GM12878 (cell line): Measurements from ENCODE around the gene ASB15. TPM values are rescaled to one million over a fixed set of nuclear protein-coding genes. Genes with fewer than 3 reads are reported as not detected.

Experiments used
- ATAC-seq: fragments of 200-7000 bp; cut with Tn5 transposase; 3 replicates; pipeline ENCODE4 v1.9.1; 2020; ENCODE audit warnings: mild to moderate bottlenecking, moderate library complexity
- BruUV-seq: library from RNA; stranded (reverse); fragments of 400-500 nt; replicated peaks from 2 replicates; lab custom pipeline; 2021; lab: Mats Ljungman, UMichigan
- CTCF ChIA-PET: fragments of 300-600 bp; sonication (Branson Sonifier 250); formaldehyde crosslinking; extraction: SDS; loops from one replicate; lab custom pipeline; 2021; ENCODE audit warnings: inconsistent platforms; lab: Yijun Ruan, JAX
- POLR2A ChIA-PET: fragments of 350-600 bp; formaldehyde crosslinking; extraction: SDS; loops from one replicate; lab custom pipeline; 2021; ENCODE audit warnings: inconsistent platforms; lab: Charles Lee
- RAD21 ChIA-PET: fragments of 300-600 bp; sonication (Branson Sonifier 250); formaldehyde crosslinking; loops from one replicate; lab custom pipeline; 2023; ENCODE audit warnings: antibody characterized with exemption; ENCODE audit not compliant: unreplicated experiment; lab: Charles Lee
- SMC1A ChIA-PET: fragments of 300-600 bp; sonication (Branson Sonifier 250); formaldehyde crosslinking; loops from one replicate; lab custom pipeline; 2023; ENCODE audit not compliant: unreplicated experiment, uncharacterized antibody; lab: Charles Lee
- DNase-seq: peaks from one replicate; pipeline ENCODE4 v3.0.0-alpha.2; 2011; ENCODE audit warnings: low read depth, low spot score
- FAIRE-seq: peaks from 3 replicates; lab custom pipeline; 2011; peaks lifted over from hg19 to GRCh38; lab: Jason Lieb, UNC
- H2AFZ ChIP-seq: 2 replicates; pipeline ENCODE4 v1.6.0; 2011; ENCODE audit warnings: low read depth, low read length, control low read depth; ENCODE audit not compliant: control insufficient read depth
- H3K27ac ChIP-seq: 2 replicates; pipeline ENCODE4 v1.5.1; 2011; ENCODE audit warnings: control low read depth; ENCODE audit not compliant: control insufficient read depth, insufficient read depth
- H3K27me3 ChIP-seq, 2 experiments: replicated peaks in 1 of 2; 2 replicates each; pipeline versions ENCODE4 v1.6.0 to v1.6.1; 2011; ENCODE audit warnings: low read length in 1 of 2; ENCODE audit not compliant: control insufficient read depth in 2 of 2, insufficient read depth in 2 of 2
- H3K36me3 ChIP-seq, 2 experiments: 2 replicates each; pipeline ENCODE4 v1.5.1; 2011; ENCODE audit warnings: low read length in 1 of 2; ENCODE audit not compliant: control insufficient read depth in 2 of 2, insufficient read depth in 2 of 2
- H3K4me1 ChIP-seq: 2 replicates; pipeline ENCODE4 v1.6.1; 2011; ENCODE audit warnings: mild to moderate bottlenecking, low read length, moderate library complexity, mixed read lengths; ENCODE audit not compliant: control insufficient read depth, insufficient read depth
- H3K4me2 ChIP-seq: 2 replicates; pipeline ENCODE4 v1.6.0; 2011; ENCODE audit warnings: control low read depth; ENCODE audit not compliant: control insufficient read depth, insufficient read depth
- H3K4me3 ChIP-seq: fragments of 200-600 bp; sonication (generic); 2 replicates; pipeline ENCODE4 v1.5.1; 2016
- H3K79me2 ChIP-seq: 2 replicates; pipeline ENCODE4 v1.6.0; 2011; ENCODE audit warnings: low read length; ENCODE audit not compliant: control insufficient read depth, insufficient read depth
- H3K9ac ChIP-seq: 2 replicates; pipeline ENCODE4 v1.8.0; 2011; ENCODE audit warnings: low read length, control low read depth, mixed read lengths; ENCODE audit not compliant: control insufficient read depth, insufficient read depth
- H3K9me3 ChIP-seq: replicated peaks from 3 replicates; pipeline ENCODE4 v1.5.1; 2011; ENCODE audit warnings: mild to moderate bottlenecking, low read length; ENCODE audit not compliant: control insufficient read depth, insufficient read depth
- H4K20me1 ChIP-seq: 2 replicates; pipeline ENCODE4 v1.6.0; 2011; ENCODE audit not compliant: control insufficient read depth, insufficient read depth
- CHD2 ChIP-seq: IDR thresholded peaks from 2 replicates; pipeline ENCODE4 v1.6.1; 2011; ENCODE audit warnings: low read depth, low read length, improper control_type of control experiment, borderline replicate concordance
- DPF2 ChIP-seq: fragments of 450-650 bp; IDR thresholded peaks from 2 replicates; pipeline ENCODE4 v1.6.1; 2017; ENCODE audit warnings: mild to moderate bottlenecking
- E2F8 ChIP-seq: fragments of 450-650 bp; IDR thresholded peaks from 2 replicates; pipeline ENCODE4 v1.6.1; 2018; ENCODE audit warnings: mild to moderate bottlenecking, low read depth, moderate library complexity; ENCODE audit not compliant: partially characterized antibody
- FOXK2 ChIP-seq: fragments of 450-650 bp; IDR thresholded peaks from 2 replicates; pipeline ENCODE4 v1.6.1; 2017; ENCODE audit warnings: mild to moderate bottlenecking, moderate library complexity
- HCFC1 ChIP-seq: fragments of 150-350 bp; IDR thresholded peaks from 2 replicates; pipeline ENCODE4 v1.6.1; 2014; ENCODE audit warnings: low read length
- HDAC2 ChIP-seq: fragments of 200-600 bp; sonication (generic); IDR thresholded peaks from 2 replicates; pipeline ENCODE4 v1.6.1; 2017
- MTA3 ChIP-seq: IDR thresholded peaks from 2 replicates; pipeline ENCODE4 v1.6.1; 2012; ENCODE audit warnings: low read length, inconsistent platforms, borderline replicate concordance
- NFXL1 ChIP-seq: fragments of 450-650 bp; IDR thresholded peaks from 2 replicates; pipeline ENCODE4 v1.6.1; 2017; ENCODE audit warnings: antibody characterized with exemption, mild to moderate bottlenecking, borderline replicate concordance
- SIN3A ChIP-seq: IDR thresholded peaks from 2 replicates; pipeline ENCODE4 v1.6.1; 2012; ENCODE audit warnings: low read depth, low read length, improper control_type of control experiment
- SMC3 ChIP-seq: IDR thresholded peaks from 2 replicates; pipeline ENCODE4 v1.6.1; 2011; ENCODE audit warnings: low read length, improper control_type of control experiment, borderline replicate concordance
- TARDBP ChIP-seq: IDR thresholded peaks from 2 replicates; pipeline ENCODE4 v1.6.1; 2016; ENCODE audit warnings: borderline replicate concordance
- ZNF384 ChIP-seq: IDR thresholded peaks from 2 replicates; pipeline ENCODE4 v1.6.1; 2012; ENCODE audit warnings: low read depth, mild to moderate bottlenecking, low read length, improper control_type of control experiment, borderline replicate concordance
- WGBS: methylation state at CpG from one replicate; pipeline ENCODE4 v1.1.6; 2016; ENCODE audit warnings: low lambda C conversion rate; ENCODE audit not compliant: insufficient replicate concordance, insufficient coverage; ENCODE audit errors: missing lambda C conversion rate; 5-methylcytosine and 5-hydroxymethylcytosine counted together
- in situ Hi-C: fragments of 300-500 bp; cut with MboI; formaldehyde crosslinking; loops from 9 replicates; pipeline ENCODE4 v1.14.3; 2018; ENCODE audit warnings: mixed read lengths
- intact Hi-C: fragments of 100-400 bp; cut with micrococcal nuclease; formaldehyde crosslinking; loops from one replicate; pipeline ENCODE4 v1.14.2; 2022; ENCODE audit not compliant: unreplicated experiment
- polyA plus RNA-seq, 11 experiments: library from polyadenylated mRNA; depleted of rRNA in 4 of 11; unstranded in 6 of 11; stranded (reverse) in 5 of 11; fragments of >200 nt; fragmentation: Nextera tagmentation in 4 of 11; fragmentation: Illumina TruSeq in 1 of 11; extraction: Ambion mirVana in 4 of 11; extraction: Trizol in 1 of 11; gene quantifications; 1 replicate in 1 of 11; 2 replicates in 10 of 11; pipeline versions ENCODE4 v1.2.1 to v1.2.3, GENCODE V29; 2011 to 2016; ENCODE audit warnings: inconsistent platforms in 2 of 11, missing spikeins in 2 of 11, low read depth in 1 of 11
- total RNA-seq, 4 experiments: library from RNA; depleted of rRNA in 3 of 4; stranded (reverse); fragments of >200 nt in 3 of 4; fragmentation: Illumina TruSeq in 1 of 4; extraction: Trizol in 1 of 4; gene quantifications; 2 replicates each; pipeline versions ENCODE4 v1.2.1 to v1.2.3, GENCODE V29; 2013 to 2021

The ASB15 gene
- total and polyA plus RNA-seq, 10 of the 15 experiments (the other 5 are each of a cell fraction or from before 2014, with no cell fraction given) = not detected

- no peaks in the 10 kb centered on the region for H4K20me1 ChIP-seq
- ChIA-PET CTCF (no interaction called here), SMC1A (no interaction called here), RAD21 (no interaction called here), POLR2A (no interaction called here)
- no peak for ATAC-seq
- TF ChIP-seq SIN3A = no peak
- no peak for TF ChIP-seq HCFC1
- TF ChIP-seq ZNF384 = no peak
- TF ChIP-seq HDAC2 = no peak
- TF ChIP-seq DPF2 = no peak
- TF ChIP-seq NFXL1 = no peak
- no peak for TF ChIP-seq SMC3
- no peak for TF ChIP-seq FOXK2
- no peak for TF ChIP-seq TARDBP
- no peak for TF ChIP-seq E2F8
- no peak for TF ChIP-seq CHD2
- TF ChIP-seq MTA3 = no peak
- H2AFZ ChIP-seq = no peak overlapping the region
- no peak overlapping the region for H3K9ac ChIP-seq
- DNase-seq = no peak
- H3K9me3 ChIP-seq = no peaks in the 10 kb centered on the region
- no peak overlapping the region for H3K27ac ChIP-seq
- in situ Hi-C loops (no loop called here), intact Hi-C loops (no loop called here)
- no peak for FAIRE-seq
- peaks cover 0 to 2% of the 10 kb centered on the region in 2 experiments; a peak in 3 of 4 replicates for H3K27me3 ChIP-seq
- no peaks in the 10 kb centered on the region for H3K4me1 ChIP-seq
- H3K36me3 ChIP-seq = no peaks in the 10 kb centered on the region
- H3K4me3 ChIP-seq = no peak overlapping the region
- no peak overlapping the region for H3K4me2 ChIP-seq
- BruUV-seq = no TSS peak
- no peaks in the 10 kb centered on the region for H3K79me2 ChIP-seq
- 0% methylated on average over 2 of the region's 2 CpGs for WGBS
Observed at GRCh38 chr7:123649964-123650363, 48.3 kb downstream of the ASB15 start.
